ENCODE results near the gene CD200R1L.

DNA sequence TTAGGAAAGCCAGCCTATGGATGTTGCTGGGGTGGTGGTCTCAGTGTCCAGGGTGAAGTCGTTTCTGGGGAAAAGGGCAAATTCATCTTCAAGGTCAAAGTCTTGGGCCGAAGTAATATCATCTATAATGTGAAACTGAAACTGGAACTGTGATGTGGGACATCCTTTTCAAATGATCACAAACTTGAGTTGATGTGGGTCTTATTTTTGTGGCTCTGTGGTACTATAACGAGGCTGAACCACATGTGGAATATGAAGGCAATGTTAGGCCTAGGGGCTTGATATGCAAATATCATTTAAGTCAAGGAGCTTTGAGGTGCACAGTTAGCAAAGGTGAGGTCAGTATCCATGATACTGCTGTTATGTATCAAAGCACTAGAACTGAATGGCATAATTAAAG lies 1.5 kb upstream of the CD200R1L start:
- TF ChIP-seq EZH2 (IDR thresholded peaks at IDR 0.05; ENCODE audit: insufficient read depth, poor library complexity, severe bottlenecking) (no peak), EZH2phosphoT487 (IDR thresholded peaks at IDR 0.05; ENCODE audit: insufficient read depth, low read depth) (no peak)

Data from GM23248 (cell line).